Activated CD4-positive, alpha-beta T cell treated with anti-CD3 and anti-CD28 coated beads, Interleukin-2, amount 10 ng/mL, durations not matched to agents 7 days and 5 days (primary cell): Measurements from ENCODE around the gene C19orf81. TPM values are rescaled to one million over a fixed set of nuclear protein-coding genes. Genes with fewer than 3 reads are reported as not detected.

ENCODE experiments used
- CTCF ChIA-PET: fragments of 350-600 bp; sonication (Branson Sonifier 250); formaldehyde crosslinking; loops from one replicate; lab custom pipeline; 2021; ENCODE audit warnings: antibody characterized with exemption; lab: Charles Lee
- POLR2A ChIA-PET: fragments of 350-600 bp; sonication (Branson Sonifier 250); formaldehyde crosslinking; loops from one replicate; lab custom pipeline; 2021; ENCODE audit warnings: antibody characterized with exemption; lab: Charles Lee
- DNase-seq: peaks from one replicate; pipeline ENCODE4 v3.0.0-alpha.2; 2020
- H3K27ac Mint-ChIP-seq: one replicate; pipeline ENCODE4 v1.8.0; 2021; ENCODE audit warnings: mild to moderate bottlenecking, moderate library complexity, mixed read lengths
- H3K27me3 Mint-ChIP-seq: one replicate; pipeline ENCODE4 v1.8.0; 2021; ENCODE audit warnings: mixed read lengths
- H3K36me3 Mint-ChIP-seq: one replicate; pipeline ENCODE4 v1.8.0; 2021; ENCODE audit warnings: low read depth, mixed read lengths
- H3K4me1 Mint-ChIP-seq: one replicate; pipeline ENCODE4 v1.8.0; 2021; ENCODE audit warnings: mixed read lengths
- H3K4me3 Mint-ChIP-seq: one replicate; pipeline ENCODE4 v1.8.0; 2021; ENCODE audit warnings: mild to moderate bottlenecking, moderate library complexity, mixed read lengths
- H3K9me3 Mint-ChIP-seq: one replicate; pipeline ENCODE4 v1.8.0; 2021; ENCODE audit warnings: mixed read lengths
- total RNA-seq, 2 experiments: library from RNA; stranded (reverse); gene quantifications; one replicate each; pipeline ENCODE4 v1.2.3, GENCODE V29; 2021

The C19orf81 gene
- total RNA-seq, 2 experiments from 2014 or later: not detected

GRCh38 chr19:50667759-50668231, 18.6 kb downstream of the C19orf81 start:
- Mint-ChIP-seq H3K4me1 (no peaks in the 10 kb centered on the region), H3K27ac (no peak overlapping the region), H3K27me3 (peaks cover 35% of the 10 kb centered on the region), H3K9me3 (no peaks in the 10 kb centered on the region), H3K36me3 (no peaks in the 10 kb centered on the region), H3K4me3 (no peak overlapping the region)
- no peak for DNase-seq
- ChIA-PET CTCF (no interaction called here), POLR2A (no interaction called here)

- peaks cover 38% of the 10 kb centered on the region for H3K27me3 Mint-ChIP-seq
- POLR2A ChIA-PET: no interaction called here
- H3K4me1 Mint-ChIP-seq: no peaks in the 10 kb centered on the region
- H3K36me3 Mint-ChIP-seq: no peaks in the 10 kb centered on the region
- CTCF ChIA-PET: no interaction called here
- no peaks in the 10 kb centered on the region for H3K9me3 Mint-ChIP-seq
- H3K27ac Mint-ChIP-seq: no peak overlapping the region
- DNase-seq: no peak
- no peak overlapping the region for H3K4me3 Mint-ChIP-seq
These were observed 19.2 kb downstream of the C19orf81 start for GRCh38 chr19:50668416-50668815.

- no peak overlapping the region for H3K27ac Mint-ChIP-seq
- no peak overlapping the region for H3K4me3 Mint-ChIP-seq
- H3K27me3 Mint-ChIP-seq: peaks cover 38% of the 10 kb centered on the region
- H3K9me3 Mint-ChIP-seq: no peaks in the 10 kb centered on the region
- no peak for DNase-seq
- H3K4me1 Mint-ChIP-seq: no peaks in the 10 kb centered on the region
- CTCF ChIA-PET: interaction anchor here (0.9 kb wide), 1 partner anchor 113 kb away, joined by 3 read pairs; no protein-coding TSS in a partner anchor
- POLR2A ChIA-PET: no interaction called here
- no peaks in the 10 kb centered on the region for H3K36me3 Mint-ChIP-seq
These were observed 19.6 kb downstream of the C19orf81 start for GRCh38 chr19:50668879-50669278.

GRCh38 chr19:50669302-50670101, 20.3 kb downstream of the C19orf81 start:
- ChIA-PET POLR2A (no interaction called here), CTCF (interaction anchor here (0.6 to 0.9 kb wide), 4 partner anchors 14 to 639 kb away, joined by 3 read pairs; no protein-coding TSS in a partner anchor)
- peak overlapping the region; percentile 61 for H3K27ac Mint-ChIP-seq
- no peak overlapping the region for H3K4me3 Mint-ChIP-seq
- H3K27me3 Mint-ChIP-seq: peaks cover 36% of the 10 kb centered on the region
- H3K4me1 Mint-ChIP-seq: no peaks in the 10 kb centered on the region
- H3K36me3 Mint-ChIP-seq: no peaks in the 10 kb centered on the region
- H3K9me3 Mint-ChIP-seq: no peaks in the 10 kb centered on the region
- peak; percentile 49 for DNase-seq

- DNase-seq: no peak
- peaks cover 33% of the 10 kb centered on the region for H3K27me3 Mint-ChIP-seq
- H3K4me1 Mint-ChIP-seq: no peaks in the 10 kb centered on the region
- H3K9me3 Mint-ChIP-seq: no peaks in the 10 kb centered on the region
- POLR2A ChIA-PET: no interaction called here
- CTCF ChIA-PET: interaction anchor here (0.6 to 0.9 kb wide), 6 partner anchors 9 to 640 kb away, joined by 3 read pairs; no protein-coding TSS in a partner anchor
- no peak overlapping the region for H3K4me3 Mint-ChIP-seq
- no peaks in the 10 kb centered on the region for H3K36me3 Mint-ChIP-seq
- H3K27ac Mint-ChIP-seq: peak overlapping the region; percentile 61
These were observed 20.8 kb downstream of the C19orf81 start for GRCh38 chr19:50670102-50670380.

- H3K27me3 Mint-ChIP-seq: peaks cover 29% of the 10 kb centered on the region
- ChIA-PET POLR2A (no interaction called here), CTCF (no interaction called here)
- DNase-seq: no peak
- no peak overlapping the region for H3K4me3 Mint-ChIP-seq
- H3K9me3 Mint-ChIP-seq: peaks cover 2% of the 10 kb centered on the region
- H3K27ac Mint-ChIP-seq: no peak overlapping the region
- H3K4me1 Mint-ChIP-seq: no peaks in the 10 kb centered on the region
- no peaks in the 10 kb centered on the region for H3K36me3 Mint-ChIP-seq
These were observed 23.9 kb downstream of the C19orf81 start for GRCh38 chr19:50673118-50673517.

GRCh38 chr19:50676625-50677197, 27.5 kb downstream of the C19orf81 start:
- H3K27ac Mint-ChIP-seq: no peak overlapping the region
- H3K27me3 Mint-ChIP-seq: peaks cover 17% of the 10 kb centered on the region
- peaks cover 2% of the 10 kb centered on the region for H3K9me3 Mint-ChIP-seq
- H3K4me1 Mint-ChIP-seq: peaks cover 3% of the 10 kb centered on the region
- CTCF ChIA-PET: interaction anchor here (0.6 kb wide), 1 partner anchor 100 kb away, joined by 3 read pairs; no protein-coding TSS in a partner anchor
- H3K4me3 Mint-ChIP-seq: no peak overlapping the region
- POLR2A ChIA-PET: no interaction called here
- no peaks in the 10 kb centered on the region for H3K36me3 Mint-ChIP-seq
- DNase-seq: no peak

- Mint-ChIP-seq H3K4me1 (peaks cover 3% of the 10 kb centered on the region), H3K9me3 (peaks cover 2% of the 10 kb centered on the region), H3K27me3 (peaks cover 13% of the 10 kb centered on the region), H3K27ac (no peak overlapping the region), H3K36me3 (no peaks in the 10 kb centered on the region), H3K4me3 (no peak overlapping the region)
- POLR2A ChIA-PET: no interaction called here
- CTCF ChIA-PET: no interaction called here
- no peak for DNase-seq
These were observed 28.4 kb downstream of the C19orf81 start for GRCh38 chr19:50677636-50678035.

- no peak for DNase-seq
- Mint-ChIP-seq H3K9me3 (peaks cover 2% of the 10 kb centered on the region), H3K4me1 (peaks cover 3% of the 10 kb centered on the region), H3K27me3 (peaks cover 6% of the 10 kb centered on the region), H3K4me3 (no peak overlapping the region), H3K36me3 (no peaks in the 10 kb centered on the region), H3K27ac (no peak overlapping the region)
- POLR2A ChIA-PET: no interaction called here
- CTCF ChIA-PET: no interaction called here
These were observed 29.1 kb downstream of the C19orf81 start for GRCh38 chr19:50678323-50678722.

GRCh38 chr19:50679177-50680125, 30.2 kb downstream of the C19orf81 start:
- DNase-seq: peak; percentile 74
- Mint-ChIP-seq H3K4me1 (peaks cover 3% of the 10 kb centered on the region), H3K36me3 (no peaks in the 10 kb centered on the region), H3K4me3 (no peak overlapping the region), H3K9me3 (peaks cover 2% of the 10 kb centered on the region), H3K27ac (peak overlapping the region; percentile 61), H3K27me3 (peaks cover 6% of the 10 kb centered on the region)
- POLR2A ChIA-PET: no interaction called here
- CTCF ChIA-PET: interaction anchor here (0.6 kb wide), 1 partner anchor 9 kb away, joined by 3 read pairs; no protein-coding TSS in a partner anchor

GRCh38 chr19:50686310-50687032, 37.2 kb downstream of the C19orf81 start:
- no peaks in the 10 kb centered on the region for H3K4me1 Mint-ChIP-seq
- peaks cover 15% of the 10 kb centered on the region for H3K27me3 Mint-ChIP-seq
- no peaks in the 10 kb centered on the region for H3K9me3 Mint-ChIP-seq
- CTCF ChIA-PET: no interaction called here
- POLR2A ChIA-PET: no interaction called here
- no peak overlapping the region for H3K27ac Mint-ChIP-seq
- no peaks in the 10 kb centered on the region for H3K36me3 Mint-ChIP-seq
- no peak for DNase-seq
- H3K4me3 Mint-ChIP-seq: no peak overlapping the region

GRCh38 chr19:50688766-50689165, 39.5 kb downstream of the C19orf81 start:
- POLR2A ChIA-PET: no interaction called here
- Mint-ChIP-seq H3K36me3 (no peaks in the 10 kb centered on the region), H3K9me3 (no peaks in the 10 kb centered on the region), H3K27me3 (peaks cover 25% of the 10 kb centered on the region), H3K27ac (no peak overlapping the region), H3K4me3 (no peak overlapping the region), H3K4me1 (no peaks in the 10 kb centered on the region)
- no peak for DNase-seq
- CTCF ChIA-PET: no interaction called here
